GM06990 (cell line): Measurements from ENCODE around the gene USP28.

ENCODE experiments used
- DNase-seq: peaks from one replicate; pipeline ENCODE4 v3.0.0-alpha.2; 2011; ENCODE audit not compliant: insufficient read length; ENCODE audit errors: extremely low read depth
- H3K27me3 ChIP-seq: replicated peaks from 2 replicates; pipeline ENCODE4 v1.6.0; 2011; ENCODE audit warnings: low read length; ENCODE audit not compliant: control insufficient read depth, insufficient read depth
- H3K36me3 ChIP-seq: 2 replicates; pipeline ENCODE4 v1.5.1; 2011; ENCODE audit warnings: low read length; ENCODE audit not compliant: control insufficient read depth, insufficient read depth
- H3K4me3 ChIP-seq: replicated peaks from 2 replicates; pipeline ENCODE4 v1.5.1; 2011; ENCODE audit warnings: low read depth, mild to moderate bottlenecking, control low read depth, low read length
- CTCF ChIP-seq: IDR thresholded peaks from 2 replicates; pipeline ENCODE4 v1.5.1; 2011; ENCODE audit warnings: low read length, control low read depth, mild to moderate bottlenecking, inconsistent platforms; ENCODE audit not compliant: insufficient read depth, poor library complexity, severe bottlenecking

The USP28 gene

DNA sequence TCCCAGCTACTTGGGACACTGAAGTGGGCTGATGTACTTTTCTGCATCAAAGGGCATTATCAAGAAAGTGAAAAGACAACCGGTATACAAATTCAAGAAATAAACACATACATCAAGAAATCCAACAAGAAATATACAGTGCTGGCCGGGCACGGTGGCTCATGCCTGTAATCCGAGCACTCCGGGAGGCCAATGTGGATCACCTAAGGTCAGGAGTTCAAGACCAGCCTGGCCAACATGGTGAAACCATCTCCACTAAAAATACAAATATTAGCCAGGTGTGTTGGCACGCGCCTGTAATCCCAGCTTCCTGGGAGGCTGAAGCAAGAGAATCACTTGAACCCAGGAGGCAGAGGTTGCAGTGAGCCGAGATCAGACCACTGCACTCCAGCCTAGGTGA lies 9.5 kb downstream of the USP28 start:
- H3K36me3 ChIP-seq = no peaks in the 10 kb centered on the region; the same call in 1 of the 2 replicates
- TF ChIP-seq CTCF = no peak
- H3K4me3 ChIP-seq = no peak overlapping the region
- DNase-seq = no peak
- H3K27me3 ChIP-seq = no peaks in the 10 kb centered on the region; the same call in 1 of the 2 replicates

DNA sequence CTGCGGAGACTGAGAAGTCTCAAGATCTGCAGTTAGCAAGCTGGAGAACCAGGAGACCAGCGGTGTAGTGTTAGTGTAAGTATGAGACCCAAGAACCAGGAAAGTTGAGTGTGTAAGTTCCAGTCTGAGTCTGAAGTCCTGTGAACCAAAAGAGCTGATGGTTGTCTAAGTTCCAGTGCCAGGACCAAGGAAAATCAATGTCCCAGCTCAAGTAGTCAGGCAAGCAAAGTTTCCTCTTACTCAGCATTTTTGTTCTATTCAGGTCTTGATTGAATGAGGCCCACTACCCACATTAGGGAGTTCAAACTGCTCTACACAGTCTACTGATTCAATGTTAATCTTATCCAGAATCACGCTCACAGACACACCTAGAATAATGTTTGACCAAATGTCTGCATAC lies 11.0 kb downstream of the USP28 start:
- Histone ChIP-seq H3K36me3 (no peaks in the 10 kb centered on the region; the same call in 1 of the 2 replicates), H3K27me3 (no peaks in the 10 kb centered on the region; the same call in 1 of the 2 replicates), H3K4me3 (no peak overlapping the region)
- no peak for DNase-seq
- no peak for TF ChIP-seq CTCF

GRCh38 chr11:113862435-113862834 lies 12.9 kb downstream of the USP28 start:
- Histone ChIP-seq H3K4me3 (no peak overlapping the region), H3K27me3 (no peaks in the 10 kb centered on the region), H3K36me3 (no peaks in the 10 kb centered on the region)
- no peak for DNase-seq
- TF ChIP-seq CTCF = no peak

DNA sequence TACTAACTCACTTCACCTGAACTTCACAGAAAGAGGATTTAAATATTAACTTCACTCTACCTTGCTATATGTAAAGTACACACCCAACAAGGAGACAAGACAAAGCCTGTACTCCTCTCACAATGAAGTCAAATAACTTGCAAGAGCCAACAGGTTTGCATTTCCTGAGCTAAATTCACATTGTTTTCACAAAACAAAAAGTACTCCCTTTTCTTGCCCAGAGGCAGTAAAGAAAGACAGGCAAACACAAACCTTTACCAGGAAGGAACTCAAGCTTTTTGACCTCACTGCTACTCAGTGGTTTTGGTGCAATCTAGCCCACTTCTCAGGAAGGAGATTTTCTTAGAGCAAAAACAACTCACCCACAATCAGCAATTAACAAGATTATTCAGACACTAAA lies 15.7 kb downstream of the USP28 start:
- no peak overlapping the region for H3K4me3 ChIP-seq
- no peaks in the 10 kb centered on the region for H3K27me3 ChIP-seq
- DNase-seq = no peak
- H3K36me3 ChIP-seq = no peaks in the 10 kb centered on the region
- no peak for TF ChIP-seq CTCF

DNA sequence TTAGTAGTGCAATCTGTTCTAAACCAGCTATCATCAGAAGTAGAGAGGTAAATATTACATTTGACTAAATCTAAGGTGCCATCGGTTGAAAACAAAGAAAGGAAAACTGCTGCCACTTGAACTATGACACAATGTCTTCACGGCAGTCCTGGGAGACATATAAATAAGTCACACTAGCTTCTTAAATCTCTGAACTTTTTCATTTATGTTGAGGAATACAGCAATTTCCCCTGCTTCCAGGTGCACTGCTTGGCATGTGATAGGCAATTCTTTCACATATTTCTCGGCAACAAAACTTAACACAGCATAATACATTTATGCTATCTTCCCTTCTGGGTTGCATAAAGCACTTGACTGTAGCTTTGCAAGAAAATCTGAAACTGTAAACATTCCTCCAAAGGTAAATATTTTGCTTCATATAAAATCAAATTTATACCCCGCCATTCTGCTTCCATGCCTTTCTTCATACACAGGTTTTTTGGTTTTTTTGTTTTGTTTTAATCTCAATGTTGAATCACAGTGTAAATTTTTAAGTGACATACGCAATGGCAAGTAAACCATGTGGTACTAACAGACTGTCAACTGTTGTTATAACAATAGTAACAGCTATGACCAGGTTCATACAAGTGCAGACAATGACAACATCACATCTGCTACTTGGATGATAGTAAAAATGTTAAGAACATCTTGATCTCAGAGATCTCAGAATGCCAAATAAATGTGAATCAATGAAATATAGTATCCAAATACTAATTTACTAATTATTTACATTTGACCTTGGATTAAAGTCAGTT lies 18.2 kb downstream of the USP28 start:
- no peak for DNase-seq
- Histone ChIP-seq H3K4me3 (no peak overlapping the region), H3K27me3 (no peaks in the 10 kb centered on the region), H3K36me3 (no peaks in the 10 kb centered on the region)
- TF ChIP-seq CTCF = no peak
